Stimulated activated CD8-positive, alpha-beta memory T cell treated with anti-CD3 and anti-CD28 coated beads, Interleukin-4, amount 100 ng/mL, for 24 hours (primary cell): ENCODE measurements around the gene OR6A2.

Experiments
- DNase-seq: peaks from one replicate; pipeline ENCODE4 v3.0.0-alpha.2; 2020; ENCODE audit warnings: low read depth

Gene OR6A2

GRCh38 chr11:6755953-6756347 lies 43.5 kb downstream of the OR6A2 start:
- no peak for DNase-seq

DNA sequence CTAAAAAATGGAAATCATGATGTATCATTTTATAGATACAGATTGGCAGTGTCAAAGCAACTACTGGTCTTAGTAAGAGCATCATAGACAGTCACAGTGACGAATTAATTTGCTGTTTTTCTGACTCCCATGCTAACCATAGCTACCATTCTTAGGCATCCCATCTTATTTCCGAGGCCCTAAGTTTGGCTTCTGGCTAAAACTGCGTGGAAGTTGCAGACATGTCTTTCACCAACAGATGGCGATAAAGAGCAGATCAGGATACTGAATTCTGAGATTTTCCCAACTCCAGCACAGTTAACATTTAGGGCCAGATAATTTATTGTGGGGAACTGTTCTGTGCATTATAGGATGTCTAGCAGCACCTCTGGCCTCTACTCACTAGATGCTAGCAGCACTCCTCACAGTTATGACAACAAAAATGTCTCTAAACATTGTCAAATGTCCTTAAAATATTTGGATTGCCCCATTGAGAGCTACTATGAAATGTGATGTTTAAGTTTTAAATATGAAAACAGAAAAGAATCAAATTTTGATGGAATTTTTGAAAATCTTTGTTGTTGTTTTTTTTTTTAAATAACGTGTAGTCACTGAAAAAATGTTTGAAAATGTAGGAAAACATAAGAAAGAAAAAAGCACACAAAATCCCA lies 44.1 kb downstream of the OR6A2 start:
- no peak for DNase-seq

DNA sequence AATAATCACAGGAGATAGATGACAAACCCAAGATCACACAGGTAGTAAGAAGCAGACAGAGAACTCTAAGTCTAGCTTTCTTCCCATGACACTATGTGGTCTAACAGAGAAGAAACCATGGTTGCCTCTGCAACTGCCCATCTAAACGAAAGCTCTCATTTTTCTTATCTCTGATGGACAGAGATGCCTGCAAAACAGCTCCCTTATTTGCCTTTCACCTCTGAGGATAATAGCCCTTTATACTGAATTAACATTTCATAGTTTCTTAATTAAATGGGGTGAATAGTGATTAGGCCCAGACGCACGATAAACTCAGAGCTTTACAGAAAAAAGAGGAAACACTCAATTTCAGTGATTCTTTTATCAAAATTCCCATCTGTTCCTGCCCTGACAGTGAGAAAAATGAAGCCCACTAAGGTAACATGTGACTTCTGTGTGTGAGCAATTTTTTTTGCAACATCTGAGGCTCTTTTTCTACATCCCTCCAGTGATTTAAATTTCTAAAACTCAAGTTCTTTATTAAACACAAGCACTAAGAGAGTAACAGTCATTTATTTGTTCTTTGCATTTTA lies 52.3 kb downstream of the OR6A2 start:
- DNase-seq = no peak

GRCh38 chr11:6746626-6747025 lies 52.9 kb downstream of the OR6A2 start:
- DNase-seq = no peak

DNA sequence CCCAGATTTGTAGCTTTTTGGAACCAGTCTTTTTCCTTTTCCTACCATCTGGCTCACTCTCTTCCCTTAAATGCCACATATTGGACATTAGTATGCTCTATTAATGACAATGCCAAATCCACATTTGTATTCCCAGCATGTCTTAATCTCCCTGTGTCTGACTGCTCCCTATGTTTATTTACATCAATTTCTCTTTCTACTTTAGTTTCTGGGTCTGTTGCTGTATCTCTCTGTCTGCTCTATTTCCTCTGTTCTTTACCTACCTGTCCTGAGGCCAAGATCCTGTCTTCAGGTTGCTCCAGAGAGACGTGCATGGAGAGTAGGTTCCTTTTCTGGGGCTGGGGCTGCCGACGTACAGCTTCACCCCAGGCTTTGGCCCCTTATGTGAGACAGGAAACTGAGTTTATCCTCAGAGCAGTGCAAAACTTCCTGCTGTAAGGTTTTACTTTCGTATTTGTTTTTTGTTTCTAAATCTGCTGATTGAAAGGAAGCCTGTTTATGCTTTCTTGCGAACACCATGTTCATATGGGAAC lies 53.3 kb downstream of the OR6A2 start:
- no peak for DNase-seq

DNA sequence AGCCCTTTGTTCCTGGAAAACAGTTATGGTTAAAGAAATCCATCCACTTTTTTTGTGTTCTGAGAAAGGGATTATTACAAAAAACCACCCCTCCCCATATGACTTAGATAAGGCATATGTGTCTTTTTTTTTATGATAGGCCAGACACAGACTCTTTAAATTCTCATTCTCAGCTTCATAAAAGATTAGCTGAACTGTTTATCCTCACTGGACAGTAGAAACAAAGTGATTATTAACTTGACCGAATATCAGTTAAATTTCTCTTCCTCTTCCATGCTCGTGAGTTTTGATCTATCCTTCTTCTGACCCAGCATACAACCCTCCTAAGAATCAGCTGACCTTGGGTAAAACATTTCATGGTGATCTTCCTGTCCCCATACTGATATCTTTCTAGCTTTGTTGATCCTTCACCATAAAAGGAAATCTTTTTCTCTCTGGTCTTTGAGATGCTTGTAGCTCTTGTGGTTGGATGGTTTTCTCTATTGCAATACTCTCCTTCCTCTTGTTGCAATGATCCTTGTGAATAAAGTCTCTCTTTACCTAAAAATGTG lies 53.9 kb downstream of the OR6A2 start:
- no peak for DNase-seq

GRCh38 chr11:6745018-6745417 lies 54.5 kb downstream of the OR6A2 start:
- DNase-seq = no peak

DNA sequence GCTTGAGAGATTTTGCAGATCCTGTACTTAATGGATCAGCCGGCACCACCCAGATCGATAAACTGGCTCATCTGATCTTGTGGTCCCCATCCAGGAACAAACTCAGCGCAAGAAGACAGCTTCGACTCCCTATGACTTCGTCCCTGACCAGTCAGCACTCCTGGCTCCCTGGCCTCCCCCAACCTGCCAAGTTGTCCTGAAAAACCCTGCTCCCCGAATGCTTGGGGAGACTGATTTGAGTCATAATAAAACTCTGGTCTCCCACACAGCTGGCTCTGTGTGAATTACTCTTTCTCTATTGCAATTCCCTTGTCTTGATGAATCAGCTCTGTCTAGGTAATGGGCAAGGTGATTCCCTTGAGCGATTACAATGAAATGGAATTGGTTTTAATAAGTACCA lies 57.2 kb downstream of the OR6A2 start:
- DNase-seq = no peak
